Lower leg skin (tissue), 3 donors: ENCODE results near the gene STK24.

Source experiments
- CTCF ChIP-seq, 3 donors: fragments of 450-650 bp; IDR thresholded peaks; one replicate each; pipeline ENCODE4 v1.5.1; 2016; ENCODE audit warnings: antibody characterized with exemption in 3 of 3, mild to moderate bottlenecking in 3 of 3, moderate library complexity in 2 of 3
- POLR2A ChIP-seq, 2 donors: fragments of 450-650 bp; IDR thresholded peaks; one replicate each; pipeline ENCODE4 v1.6.1; 2016 to 2017; ENCODE audit warnings: antibody characterized with exemption in 2 of 2, mild to moderate bottlenecking in 1 of 2, moderate library complexity in 1 of 2

DNA sequence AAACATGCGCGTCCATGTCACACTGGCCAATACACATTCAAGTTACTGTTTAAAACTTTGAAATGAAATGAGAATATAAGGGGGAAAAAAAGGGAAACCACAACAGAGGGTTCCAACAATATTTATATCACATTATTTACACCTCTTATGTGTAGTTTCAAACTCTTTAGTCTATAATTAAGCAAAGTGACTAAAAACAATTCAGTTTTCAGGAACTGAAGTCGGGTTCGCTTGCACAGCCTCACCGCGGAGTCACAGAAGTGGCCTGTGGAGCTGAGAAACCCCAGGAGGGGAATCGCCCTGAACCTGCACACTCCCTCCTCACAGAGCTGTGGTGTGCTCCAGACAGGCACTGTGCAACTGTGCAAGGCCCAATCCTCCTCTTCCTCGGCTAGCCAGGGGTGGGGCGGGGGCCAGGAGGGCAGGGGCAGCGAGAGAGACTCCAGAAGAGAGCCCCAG, 75.9 kb downstream of the STK24 start:
- no peak for TF ChIP-seq CTCF (IDR thresholded peaks at IDR 0.05)
- TF ChIP-seq POLR2A (IDR thresholded peaks at IDR 0.05): no peak
